Omental fat pad (tissue), 4 donors: ENCODE measurements around the gene MMEL1. TPM values are rescaled to one million over a fixed set of nuclear protein-coding genes. Genes with fewer than 3 reads are reported as not detected.

Experiments
- ATAC-seq: fragments of 150-250 bp; one replicate; pipeline ENCODE4 v1.9.1; 2016; ENCODE audit warnings: mild to moderate bottlenecking, moderate library complexity; ENCODE audit not compliant: low FRiP score
- DNase-seq: peaks from one replicate; pipeline ENCODE4 v3.0.0-alpha.2; 2019; ENCODE audit warnings: low spot score
- total RNA-seq, 4 donors: library from RNA; depleted of rRNA; stranded (reverse); fragments of >200 nt; gene quantifications; one replicate each; pipeline ENCODE4 v1.1.0, GENCODE V29; 2016
- TF ChIP-seq, protein P1 (sequence below), 3 donors: fragments of 450-650 bp; IDR thresholded peaks; one replicate each; pipeline ENCODE4 v1.5.1; 2016 to 2017; ENCODE audit warnings: antibody characterized with exemption in 3 of 3, mild to moderate bottlenecking in 3 of 3, moderate library complexity in 2 of 3

Gene MMEL1
- total RNA-seq, 4 donors from 2014 or later = 1.6 to 2.4 (median 1.6) TPM; not detected in 1

DNA sequence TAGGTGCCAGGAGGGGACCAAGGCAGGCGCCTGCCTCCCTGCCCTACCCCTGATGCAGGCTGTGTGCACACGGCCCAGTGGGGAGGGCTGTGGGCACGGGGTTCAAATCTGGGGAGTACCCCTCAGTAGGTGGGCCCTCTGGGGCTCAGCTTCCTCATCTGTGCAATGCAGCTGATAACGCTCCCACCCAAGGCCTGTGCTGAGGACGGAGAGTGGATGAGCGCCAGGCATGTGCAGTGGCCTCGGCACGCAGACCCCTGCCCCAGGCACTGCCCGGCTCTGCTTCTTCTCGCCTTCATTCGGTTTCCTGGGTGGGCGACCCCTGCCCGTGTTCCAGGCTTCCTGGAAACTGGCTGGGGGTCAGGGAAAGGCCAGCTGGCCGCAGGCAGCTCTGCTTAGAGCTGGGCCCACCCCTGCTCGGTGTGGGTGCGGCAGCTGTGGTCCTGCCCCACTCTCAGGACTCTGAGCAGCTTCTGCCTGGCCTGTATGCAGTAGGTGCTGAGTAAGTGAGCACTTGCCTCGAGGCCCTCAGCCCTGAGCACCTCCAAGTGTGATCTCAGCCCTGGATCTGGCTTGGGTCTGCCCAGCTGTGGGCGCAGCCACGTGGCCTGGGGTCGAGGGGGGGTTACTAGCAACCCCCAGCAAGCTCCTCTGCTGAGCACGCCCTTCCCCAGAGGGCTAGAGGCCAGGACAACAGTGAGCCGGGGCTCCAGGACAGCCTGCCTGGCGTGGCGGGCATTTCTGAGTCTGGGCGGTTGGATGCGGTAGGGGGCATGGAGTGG lies 88.5 kb downstream of the MMEL1 start:
- TF ChIP-seq, protein P1, sequence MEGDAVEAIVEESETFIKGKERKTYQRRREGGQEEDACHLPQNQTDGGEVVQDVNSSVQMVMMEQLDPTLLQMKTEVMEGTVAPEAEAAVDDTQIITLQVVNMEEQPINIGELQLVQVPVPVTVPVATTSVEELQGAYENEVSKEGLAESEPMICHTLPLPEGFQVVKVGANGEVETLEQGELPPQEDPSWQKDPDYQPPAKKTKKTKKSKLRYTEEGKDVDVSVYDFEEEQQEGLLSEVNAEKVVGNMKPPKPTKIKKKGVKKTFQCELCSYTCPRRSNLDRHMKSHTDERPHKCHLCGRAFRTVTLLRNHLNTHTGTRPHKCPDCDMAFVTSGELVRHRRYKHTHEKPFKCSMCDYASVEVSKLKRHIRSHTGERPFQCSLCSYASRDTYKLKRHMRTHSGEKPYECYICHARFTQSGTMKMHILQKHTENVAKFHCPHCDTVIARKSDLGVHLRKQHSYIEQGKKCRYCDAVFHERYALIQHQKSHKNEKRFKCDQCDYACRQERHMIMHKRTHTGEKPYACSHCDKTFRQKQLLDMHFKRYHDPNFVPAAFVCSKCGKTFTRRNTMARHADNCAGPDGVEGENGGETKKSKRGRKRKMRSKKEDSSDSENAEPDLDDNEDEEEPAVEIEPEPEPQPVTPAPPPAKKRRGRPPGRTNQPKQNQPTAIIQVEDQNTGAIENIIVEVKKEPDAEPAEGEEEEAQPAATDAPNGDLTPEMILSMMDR (IDR thresholded peaks at IDR 0.05) = no peak
- DNase-seq = no peak
- no peak for ATAC-seq

DNA sequence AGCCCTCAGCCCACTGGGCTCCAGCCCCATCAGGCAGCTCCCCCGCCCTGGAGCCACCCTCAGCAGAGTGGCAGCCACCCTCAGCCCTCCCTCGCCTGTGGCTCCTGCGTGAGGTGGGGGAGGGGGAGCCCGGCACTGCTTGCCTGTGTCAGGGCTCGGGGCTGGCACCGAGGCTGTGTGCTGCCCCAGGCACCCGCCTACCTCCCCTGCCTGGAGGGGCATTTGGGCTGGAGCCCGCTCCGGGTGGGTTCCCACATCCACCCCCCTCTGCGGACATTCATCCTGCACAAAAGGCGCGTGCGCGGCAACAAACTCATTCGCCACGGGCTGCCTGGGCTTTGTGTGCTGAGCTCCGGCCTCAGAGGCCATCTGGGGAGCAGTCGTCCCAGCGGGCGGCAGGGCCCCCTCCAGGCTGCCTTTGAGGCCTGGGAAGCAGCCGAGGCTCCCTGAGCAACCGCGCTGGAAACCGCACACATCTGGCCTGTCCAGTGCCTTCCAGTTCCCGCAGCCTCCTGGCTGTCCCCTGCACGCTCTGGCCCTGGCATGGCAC lies 89.2 kb downstream of the MMEL1 start:
- ATAC-seq (no peak), DNase-seq (no peak)
- TF ChIP-seq, protein P1 (IDR thresholded peaks at IDR 0.05) = no peak

DNA sequence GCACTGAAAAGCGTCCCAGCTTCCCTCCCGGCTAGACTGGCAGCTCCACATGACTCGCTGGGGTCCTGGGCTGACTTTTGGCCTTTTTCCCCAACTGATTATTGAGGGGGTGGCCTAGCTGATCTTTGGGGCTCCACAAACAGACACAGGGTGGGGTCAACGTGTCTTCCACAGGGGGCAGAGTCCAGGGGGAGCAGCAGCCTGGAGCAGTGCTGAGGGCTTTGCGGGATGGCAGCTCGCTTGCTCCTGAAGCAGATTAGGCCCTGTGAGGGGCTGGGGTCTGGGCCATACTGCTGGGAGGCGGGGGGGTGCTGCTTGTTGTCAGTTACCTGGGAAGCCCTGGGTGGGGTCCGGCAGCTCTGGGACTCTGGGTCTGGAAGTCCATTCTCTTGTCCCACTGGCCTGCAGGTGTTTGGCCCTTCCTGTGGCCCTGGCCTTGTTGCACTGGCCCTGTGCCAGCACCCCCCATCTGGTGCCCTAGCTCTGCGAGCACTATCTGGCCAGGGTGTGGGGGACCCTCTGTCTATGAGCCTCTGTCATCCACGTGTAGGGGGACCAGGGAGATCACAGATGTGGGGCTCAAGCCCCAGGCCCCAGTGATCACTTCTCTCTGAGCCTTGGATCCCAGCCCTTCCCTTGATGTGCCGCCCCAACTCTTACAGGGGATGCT lies 90.4 kb downstream of the MMEL1 start:
- DNase-seq = no peak
- TF ChIP-seq, protein P1 (IDR thresholded peaks at IDR 0.05) = no peak
- no peak for ATAC-seq

DNA sequence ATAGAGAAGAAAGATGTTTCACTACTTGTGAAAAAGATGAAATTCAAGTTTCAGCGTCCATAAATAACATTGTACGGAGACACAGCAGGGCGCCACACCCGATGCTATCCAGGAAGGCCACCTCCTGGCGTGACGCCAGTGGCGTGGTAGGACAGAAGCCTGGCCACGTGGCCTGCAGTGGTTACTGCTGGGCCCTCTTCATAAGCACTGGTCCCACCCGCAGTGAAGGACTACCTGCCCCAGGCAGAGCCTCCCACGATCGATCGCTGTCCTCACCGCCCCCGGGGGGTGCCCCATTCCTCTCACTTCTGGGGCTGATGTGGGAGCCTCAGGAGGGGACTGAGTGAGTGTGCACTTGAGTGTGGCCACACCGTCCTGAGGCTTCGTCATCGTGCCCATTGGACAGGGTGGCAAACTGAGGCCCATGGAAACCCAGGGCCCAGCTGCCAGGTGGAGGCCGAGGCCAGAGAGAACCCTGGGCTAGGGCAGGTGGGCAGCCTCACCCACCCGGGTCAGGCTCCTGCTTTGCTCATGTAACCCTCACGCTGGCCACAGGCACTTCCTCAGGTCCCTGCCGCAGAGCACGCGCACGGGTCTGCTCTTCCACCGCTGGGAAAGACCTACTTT lies 91.1 kb downstream of the MMEL1 start:
- TF ChIP-seq, protein P1 (IDR thresholded peaks at IDR 0.05) = no peak
- DNase-seq = no peak
- ATAC-seq = no peak

DNA sequence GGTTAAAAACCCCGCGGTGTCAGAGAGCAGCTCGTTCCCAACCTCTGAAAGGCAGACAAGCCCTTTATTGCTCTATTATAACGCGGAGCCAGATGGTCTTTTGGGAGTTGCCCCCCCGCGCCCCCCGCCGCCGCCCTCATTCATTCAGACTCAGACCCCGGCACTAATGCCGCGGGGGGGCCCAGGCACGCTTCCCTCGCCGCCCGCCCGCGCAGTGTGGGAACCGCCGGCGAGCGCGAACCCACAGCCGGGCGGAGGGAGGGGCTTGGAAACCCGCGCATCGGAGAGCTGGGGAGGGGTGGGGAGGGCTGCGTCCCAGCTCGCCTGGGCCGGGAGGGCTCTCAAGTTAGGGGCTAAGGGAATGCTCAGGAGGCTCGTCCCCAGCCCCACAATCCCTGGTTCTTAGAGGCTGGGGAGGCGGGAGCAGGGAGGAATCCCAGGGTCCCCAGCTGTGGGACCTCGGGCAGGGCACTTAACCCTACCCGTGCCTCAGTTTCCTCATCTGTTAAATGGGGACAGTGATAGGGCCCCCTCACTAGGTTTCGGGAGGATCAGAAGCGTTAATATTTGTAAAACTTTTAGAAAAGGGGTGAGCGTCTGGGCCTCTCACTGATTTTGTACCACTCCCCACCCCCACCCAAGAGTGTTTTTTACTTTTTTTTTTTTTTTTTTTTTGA lies 91.9 kb downstream of the MMEL1 start:
- DNase-seq (no peak), ATAC-seq (no peak)
- TF ChIP-seq, protein P1 (IDR thresholded peaks at IDR 0.05) = no peak

Other genes with a start within 250 kb of the MMEL1 start
- gene MORN1, start 241.5 kb downstream of the MMEL1 start, total RNA-seq = 1 to 10 TPM; 4.0 to 9.1 (median 6.4) TPM
- 10 to 100 TPM; 59.4 to 91.7 (median 72.7) TPM for gene RER1, start 241.2 kb downstream of the MMEL1 start, total RNA-seq
- 10 to 100 TPM; 20.8 to 33.3 (median 23.9) TPM for gene PEX10, start 220.5 kb downstream of the MMEL1 start, total RNA-seq
- 1 to 10 TPM in 1 of 4 donors, under 1 TPM in 3; 0.16 to 1.7 (median 0.44) TPM for gene PLCH2, start 156.7 kb downstream of the MMEL1 start, total RNA-seq
- gene PANK4, start 106.4 kb downstream of the MMEL1 start, total RNA-seq = 10 to 100 TPM; 15.1 to 38.1 (median 27.4) TPM
- not detected for gene HES5, start 102.8 kb downstream of the MMEL1 start, total RNA-seq
- 100 to 1,000 TPM in 1 of 4 donors, 10 to 100 TPM in 3; 26.6 to 108 (median 41.5) TPM for gene TNFRSF14, start 76.6 kb downstream of the MMEL1 start, total RNA-seq
- 10 to 100 TPM in 2 of 4 donors, 1 to 10 TPM in 2; 7.1 to 19.2 (median 8.8) TPM for gene PRXL2B, start 46.2 kb downstream of the MMEL1 start, total RNA-seq
- under 1 TPM; 0.12 to 0.95 (median 0.26) TPM for gene TTC34, start 168.7 kb upstream of the MMEL1 start, total RNA-seq